ENCODE measurements around the gene MYO1B. TPM values are rescaled to one million over a fixed set of nuclear protein-coding genes. Genes with fewer than 3 reads are reported as not detected.

MYO1B gene
- total and polyA plus RNA-seq, 2 of the 4 experiments (the other 2 are of a cell fraction): 57.2 to 116 TPM

- H2BK20ac ChIP-seq (ENCODE audit: low read depth, low read length): no peak overlapping the region
- H3K9me3 ChIP-seq (ENCODE audit: control insufficient read depth, insufficient read depth, low read length): no peaks in the 10 kb centered on the region
- H3K9me1 ChIP-seq (ENCODE audit: insufficient read depth, low read length): peaks cover 11% of the 10 kb centered on the region
- H2BK5ac ChIP-seq (ENCODE audit: low read depth, low read length, poor library complexity, severe bottlenecking): no peak overlapping the region
- peaks cover 19% of the 10 kb centered on the region for H3K4me1 ChIP-seq (ENCODE audit: control insufficient read depth, insufficient read depth, low read length)
- ChIA-PET POLR2A (ENCODE audit: unreplicated experiment) (no interaction called here), CTCF (no interaction called here)
- H2AFZ ChIP-seq (replicated peaks; ENCODE audit: low read length, poor library complexity): no peak overlapping the region
- no peak overlapping the region for H4K8ac ChIP-seq (ENCODE audit: low read depth in 2 of 2, low read length in 2 of 2)
- no peak overlapping the region for H2BK15ac ChIP-seq (ENCODE audit: low read depth, low read length)
- no peak overlapping the region for H3K23ac ChIP-seq (ENCODE audit: low read depth, low read length)
- 0 out of 2 replicates have a peak, but pooled peaks cover 6% of the 10 kb centered on the region for H4K20me1 ChIP-seq (ENCODE audit: insufficient read depth, low read length)
- TF ChIP-seq SMC3 (IDR thresholded peaks at IDR 0.05; ENCODE audit: low read depth, low read length) (no peak), MAFK (IDR thresholded peaks at IDR 0.05; ENCODE audit: low read depth, low read length) (no peak), RFX5 (IDR thresholded peaks at IDR 0.05; ENCODE audit: low read depth, low read length) (no peak), CEBPB (IDR thresholded peaks at IDR 0.05; ENCODE audit: low read depth, low read length) (no peak), RAD21 (IDR thresholded peaks at IDR 0.05; ENCODE audit: low read length) (no peak), RCOR1 (IDR thresholded peaks at IDR 0.05; ENCODE audit: insufficient replicate concordance, low read length) (no peak), BHLHE40 (IDR thresholded peaks at IDR 0.05; ENCODE audit: low read depth, low read length) (no peak), ELK1 (IDR thresholded peaks at IDR 0.05; ENCODE audit: borderline replicate concordance, low read depth, low read length) (no peak)
- TF ChIP-seq, protein P1, sequence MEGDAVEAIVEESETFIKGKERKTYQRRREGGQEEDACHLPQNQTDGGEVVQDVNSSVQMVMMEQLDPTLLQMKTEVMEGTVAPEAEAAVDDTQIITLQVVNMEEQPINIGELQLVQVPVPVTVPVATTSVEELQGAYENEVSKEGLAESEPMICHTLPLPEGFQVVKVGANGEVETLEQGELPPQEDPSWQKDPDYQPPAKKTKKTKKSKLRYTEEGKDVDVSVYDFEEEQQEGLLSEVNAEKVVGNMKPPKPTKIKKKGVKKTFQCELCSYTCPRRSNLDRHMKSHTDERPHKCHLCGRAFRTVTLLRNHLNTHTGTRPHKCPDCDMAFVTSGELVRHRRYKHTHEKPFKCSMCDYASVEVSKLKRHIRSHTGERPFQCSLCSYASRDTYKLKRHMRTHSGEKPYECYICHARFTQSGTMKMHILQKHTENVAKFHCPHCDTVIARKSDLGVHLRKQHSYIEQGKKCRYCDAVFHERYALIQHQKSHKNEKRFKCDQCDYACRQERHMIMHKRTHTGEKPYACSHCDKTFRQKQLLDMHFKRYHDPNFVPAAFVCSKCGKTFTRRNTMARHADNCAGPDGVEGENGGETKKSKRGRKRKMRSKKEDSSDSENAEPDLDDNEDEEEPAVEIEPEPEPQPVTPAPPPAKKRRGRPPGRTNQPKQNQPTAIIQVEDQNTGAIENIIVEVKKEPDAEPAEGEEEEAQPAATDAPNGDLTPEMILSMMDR (conservative IDR thresholded peaks at IDR 0.05; ENCODE audit: low read depth, low read length): no peak
- 0 out of 2 replicates have a peak overlapping the region, but pooled peaks have one; percentile 40 for H4K5ac ChIP-seq (ENCODE audit: low read depth, low read length)
- no peak overlapping the region for H4K91ac ChIP-seq (ENCODE audit: insufficient read depth, low read depth, low read length)
- peaks cover 29 to 72% of the 10 kb centered on the region in 2 experiments for H3K79me1 ChIP-seq (ENCODE audit: low read depth in 1 of 2, low read length in 2 of 2)
- intact Hi-C loops (cut with micrococcal nuclease): no loop called here
- WGBS, 2 experiments (ENCODE audit: extremely low coverage in 2 of 2, insufficient read length in 1 of 2): 100% methylated on average over 1 of the region's 3 CpGs; no CpG with 5 or more reads in 1 of the 2 experiments
- H3K9ac ChIP-seq (ENCODE audit: low read depth, low read length): no peak overlapping the region
- BruUV-seq (replicated peaks): no TSS peak
- no peak for DNase-seq
- H3K36me3 ChIP-seq (ENCODE audit: control insufficient read depth, insufficient read depth, low read length): peaks cover 23% of the 10 kb centered on the region
- H3K4me3 ChIP-seq (ENCODE audit: insufficient read depth, low read depth, low read length): no peak overlapping the region
- in situ Hi-C loops (cut with MboI; ENCODE audit: low sequenced_read_pairs): no loop called here
- no peak overlapping the region for H2AK9ac ChIP-seq (replicated peaks; ENCODE audit: low read depth, low read length, poor library complexity)
- no peak overlapping the region for H3K14ac ChIP-seq (replicated peaks; ENCODE audit: low read depth, low read length)
- no peak overlapping the region for H3K27ac ChIP-seq (ENCODE audit: insufficient read depth, low read length)
- no peak overlapping the region for H2AK5ac ChIP-seq (ENCODE audit: low read depth, low read length)
- no peak for ATAC-seq (ENCODE audit: low read depth)
- no peaks in the 10 kb centered on the region for H3K27me3 ChIP-seq (ENCODE audit: control insufficient read depth, insufficient read depth, low read length)
- H3K4ac ChIP-seq (ENCODE audit: low read depth, low read length): no peak overlapping the region
- H3K56ac ChIP-seq (ENCODE audit: extremely low read depth, insufficient read depth, low read length): no peak overlapping the region
- no peak overlapping the region for H2BK120ac ChIP-seq (ENCODE audit: low read depth, low read length)
- dilution Hi-C loops (cut with HindIII; ENCODE audit: low sequenced_read_pairs, unreplicated experiment): no loop called here
- no peak overlapping the region for H3K4me2 ChIP-seq (ENCODE audit: low read depth, low read length)
- no peak overlapping the region for H3K18ac ChIP-seq (ENCODE audit: low read depth, low read length)
Observed at GRCh38 chr2:191329841-191330240, 84.6 kb downstream of the MYO1B start.

Measured in IMR-90 (cell line).